Ureter (tissue), 1 donor: ENCODE results near the gene FRK. TPM values are rescaled to one million over a fixed set of nuclear protein-coding genes. Genes with fewer than 3 reads are reported as not detected.
"Not testable (repeated sequence)": the region's sequence is repeated elsewhere in the genome, so short reads cannot be mapped to it uniquely, and the experiment has no call there.

Experiments
- DNase-seq: peaks from one replicate; pipeline ENCODE4 v3.0.0-alpha.2; 2020; ENCODE audit warnings: low spot score
- total RNA-seq: library from RNA; stranded (reverse); gene quantifications from one replicate; pipeline ENCODE4 v1.2.4, GENCODE V29; 2023
- donor health status: DM: yes; HTN: yes; CAD: no.

Gene FRK, protein sequence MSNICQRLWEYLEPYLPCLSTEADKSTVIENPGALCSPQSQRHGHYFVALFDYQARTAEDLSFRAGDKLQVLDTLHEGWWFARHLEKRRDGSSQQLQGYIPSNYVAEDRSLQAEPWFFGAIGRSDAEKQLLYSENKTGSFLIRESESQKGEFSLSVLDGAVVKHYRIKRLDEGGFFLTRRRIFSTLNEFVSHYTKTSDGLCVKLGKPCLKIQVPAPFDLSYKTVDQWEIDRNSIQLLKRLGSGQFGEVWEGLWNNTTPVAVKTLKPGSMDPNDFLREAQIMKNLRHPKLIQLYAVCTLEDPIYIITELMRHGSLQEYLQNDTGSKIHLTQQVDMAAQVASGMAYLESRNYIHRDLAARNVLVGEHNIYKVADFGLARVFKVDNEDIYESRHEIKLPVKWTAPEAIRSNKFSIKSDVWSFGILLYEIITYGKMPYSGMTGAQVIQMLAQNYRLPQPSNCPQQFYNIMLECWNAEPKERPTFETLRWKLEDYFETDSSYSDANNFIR
- total RNA-seq = 11.5 TPM

DNA sequence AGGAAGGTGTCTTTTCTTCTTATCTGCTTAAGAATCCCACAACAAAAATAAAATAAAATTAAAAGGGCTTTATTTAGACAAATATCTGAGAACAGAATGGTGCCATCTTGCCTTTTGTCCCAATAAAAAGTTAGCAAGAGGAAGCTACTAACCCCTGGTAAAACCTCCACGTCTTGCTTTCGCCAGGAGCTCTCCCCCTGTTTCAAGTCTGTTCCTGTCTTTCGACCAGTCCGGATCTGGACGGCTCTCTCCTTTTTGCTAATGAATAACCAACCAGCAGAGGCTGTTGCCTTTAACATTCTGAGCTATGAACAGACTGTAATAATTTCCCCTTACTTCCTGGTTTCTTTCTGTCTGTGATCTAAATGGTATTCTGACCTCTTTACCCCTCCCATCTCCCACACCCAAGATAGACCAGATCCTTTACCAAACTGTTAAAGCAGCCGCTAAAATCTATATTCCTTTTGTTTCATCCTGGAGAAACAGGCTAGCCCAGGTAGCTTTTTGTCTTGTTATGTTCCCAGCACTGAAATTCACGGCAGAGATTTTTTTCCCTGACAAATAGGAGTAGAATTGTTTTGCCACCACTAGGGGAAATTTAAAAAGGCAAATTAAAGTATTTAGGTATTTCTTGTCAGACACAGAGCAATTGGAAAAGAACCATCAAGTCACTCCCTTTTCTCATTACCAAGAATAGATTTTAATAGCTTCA, at the start of gene FRK:
Gene FRK (minus strand): TSS at position 320 of the 712 bp plus-strand sequence. CDS start 580 bp downstream, outside the sequence.
- DNase-seq = peak; percentile 74

DNA sequence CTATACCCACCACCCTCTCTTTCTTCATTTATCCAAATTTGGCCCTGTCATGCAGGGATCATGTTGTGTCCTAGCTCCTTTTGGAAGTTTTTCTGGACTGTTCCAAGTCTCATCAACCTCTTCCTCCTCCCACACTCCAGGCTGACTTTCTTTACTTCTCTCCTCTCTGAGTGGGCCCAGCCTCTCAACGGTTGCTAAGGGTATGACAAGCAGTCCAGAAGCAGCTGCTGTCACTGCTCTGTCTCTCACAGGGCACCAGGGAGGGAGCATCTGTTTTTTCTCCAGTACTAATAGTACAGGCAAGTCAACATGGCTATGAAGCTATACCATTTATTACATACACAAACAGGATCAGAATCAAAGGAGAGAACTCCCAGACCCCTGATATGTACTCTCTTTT, 48.1 kb upstream of the FRK start:
- DNase-seq = no peak

DNA sequence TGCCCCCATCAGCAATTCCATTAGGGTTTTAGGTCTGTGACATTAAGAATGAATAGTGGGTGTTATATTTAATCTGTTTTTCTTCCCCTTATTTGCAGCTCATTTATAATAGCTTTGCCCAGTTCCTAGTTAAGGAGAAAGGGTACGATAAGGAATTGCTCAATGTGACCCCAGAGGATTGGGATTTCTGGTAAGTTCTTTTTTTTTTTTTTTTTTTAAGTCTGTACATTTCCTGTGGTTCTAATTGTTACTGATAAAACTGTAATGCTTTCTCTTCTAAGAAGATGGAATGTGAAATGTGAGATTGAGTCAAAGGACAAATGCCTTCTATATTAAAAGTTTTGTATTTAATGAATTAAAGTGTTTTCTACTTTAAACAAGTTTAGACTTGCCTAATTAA, 45.5 kb upstream of the FRK start:
- no peak for DNase-seq

DNA sequence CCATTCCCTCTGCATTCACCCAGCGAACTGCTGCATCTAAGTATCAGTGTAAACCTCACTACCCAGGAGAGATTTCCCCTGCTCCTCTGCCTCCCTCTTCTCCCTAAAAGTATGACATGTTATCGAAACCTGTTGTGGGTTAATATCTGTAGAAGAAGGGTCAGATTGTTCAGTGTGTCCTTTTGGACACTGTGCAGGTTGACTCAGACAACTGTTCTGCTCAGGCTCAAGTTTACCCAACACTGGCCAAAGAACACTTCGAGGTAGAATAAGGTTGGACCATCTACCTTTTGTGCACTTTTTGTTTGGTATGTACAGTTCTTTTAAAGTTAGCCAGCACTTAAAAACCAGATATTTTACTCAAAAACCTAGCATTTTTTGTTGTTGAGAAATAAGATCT, 44.6 kb upstream of the FRK start:
- no peak for DNase-seq

DNA sequence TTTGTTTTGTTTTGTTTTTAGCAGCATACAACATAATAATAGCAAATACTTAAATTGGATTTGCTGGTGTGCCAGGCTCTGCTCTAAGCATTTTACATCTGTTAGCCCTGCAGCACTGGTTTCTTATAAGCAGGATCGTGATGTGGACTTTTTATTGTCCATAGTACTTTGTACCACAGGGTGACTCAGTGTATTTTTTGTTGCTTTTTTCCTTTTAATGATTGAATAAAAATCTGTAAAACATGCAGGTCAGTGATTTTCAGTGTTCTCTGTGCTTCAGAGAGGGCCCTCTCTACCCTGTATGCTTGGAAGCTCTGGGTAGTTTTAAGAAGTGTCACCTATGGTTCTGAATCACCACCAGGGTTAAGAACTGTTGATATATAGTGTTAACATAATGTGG, 43.9 kb upstream of the FRK start:
- DNase-seq = no peak

DNA sequence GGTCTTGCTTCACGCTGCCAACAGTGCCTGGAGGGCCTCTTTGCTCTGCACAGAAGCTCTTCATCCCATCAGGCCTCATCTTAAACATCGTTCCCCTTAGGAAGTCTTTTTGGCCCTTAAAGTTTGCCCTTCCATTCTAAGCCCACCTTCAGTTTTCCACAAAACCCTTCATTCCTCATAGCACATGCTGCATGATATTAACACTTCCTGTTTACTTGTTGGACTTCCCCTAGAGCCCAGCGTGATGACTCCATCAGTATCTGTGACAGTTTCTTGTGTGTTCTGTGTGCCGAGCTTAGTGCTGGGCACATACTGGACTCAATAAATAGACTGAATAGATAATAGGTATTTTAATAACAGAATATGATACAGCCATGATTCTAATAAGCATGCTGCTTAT, 42.2 kb upstream of the FRK start:
- no peak for DNase-seq

DNA sequence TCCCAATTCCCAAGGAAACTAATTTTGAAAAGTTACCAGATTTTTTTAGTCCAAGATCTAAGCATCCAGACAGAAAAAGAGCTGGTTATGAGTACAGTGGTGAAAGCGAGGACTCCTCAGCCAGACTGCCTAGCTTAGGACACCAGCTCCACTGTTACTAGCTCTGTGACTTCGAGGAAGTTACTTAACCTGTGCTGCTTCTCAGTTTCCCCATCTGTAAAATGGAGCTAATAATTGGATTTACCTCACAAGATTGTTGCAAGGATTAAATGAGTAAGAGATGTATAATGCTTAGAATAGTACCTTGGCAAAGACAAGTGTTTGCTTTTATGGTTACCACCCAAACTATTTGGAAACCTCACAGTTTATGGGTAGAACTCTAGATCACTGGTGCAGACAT, 41.1 kb upstream of the FRK start:
- no peak for DNase-seq

DNA sequence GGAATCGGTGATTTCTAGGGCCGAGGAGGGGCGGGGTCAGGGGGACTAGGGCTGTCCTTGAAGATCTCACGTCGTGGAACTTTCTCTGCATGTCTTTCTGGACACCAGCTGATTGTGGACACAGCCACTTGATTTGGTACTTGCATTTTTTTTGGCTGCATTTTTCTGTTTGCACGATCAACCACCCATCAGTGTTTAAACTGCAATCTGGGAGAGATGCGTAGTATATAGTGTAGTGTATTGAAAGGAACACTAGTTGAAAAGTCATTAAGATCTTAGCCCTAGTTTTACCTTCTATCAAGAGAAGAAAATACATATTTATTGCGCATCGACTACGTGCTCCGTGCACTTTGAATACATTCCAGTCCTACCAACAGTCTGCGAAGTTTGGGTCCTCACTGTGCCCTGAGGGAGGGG, 40.6 kb upstream of the FRK start:
- DNase-seq = no peak

DNA sequence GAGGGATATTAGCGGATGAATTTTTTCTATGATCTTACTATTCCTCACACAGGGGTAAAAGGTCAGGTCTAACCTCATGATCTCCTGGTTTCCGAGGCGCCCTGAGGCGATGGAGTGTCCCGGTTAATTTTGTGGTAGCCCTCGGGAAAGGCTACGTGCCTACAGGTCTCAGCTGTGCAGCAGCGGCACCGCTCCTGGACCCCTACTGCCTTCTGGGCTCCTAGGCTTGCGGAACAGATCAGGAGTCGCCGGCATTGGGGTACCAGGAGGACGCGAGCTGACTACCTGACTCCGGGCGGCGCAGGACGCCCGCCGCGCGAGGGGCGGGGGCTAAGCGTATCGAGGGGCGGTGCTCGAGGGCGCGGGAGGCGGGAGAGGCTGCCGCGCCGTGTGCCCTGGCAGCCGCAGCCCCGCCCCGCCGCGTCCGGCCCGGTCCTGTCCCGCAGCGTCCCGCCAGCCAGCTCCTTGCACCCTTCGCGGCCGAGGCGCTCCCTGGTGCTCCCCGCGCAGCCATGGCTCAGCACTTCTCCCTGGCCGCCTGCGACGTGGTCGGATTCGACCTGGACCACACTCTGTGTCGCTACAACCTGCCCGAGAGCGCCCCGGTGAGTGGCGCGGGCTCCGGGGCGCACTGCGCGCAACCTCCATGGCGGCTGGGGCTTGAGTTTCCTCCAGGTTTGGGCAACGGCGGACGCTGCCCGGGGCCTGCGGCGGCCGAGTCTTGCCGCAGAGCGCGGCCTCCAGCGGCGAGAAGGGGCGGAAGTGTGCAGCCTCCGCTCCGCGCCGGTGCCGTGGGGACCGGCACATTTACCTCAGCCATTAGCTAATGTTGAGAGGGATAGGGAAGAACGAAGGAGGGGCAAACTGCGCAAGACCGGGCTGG, 40.0 kb upstream of the FRK start, which contains the start of gene NT5DC1:
Gene NT5DC1 (plus strand): TSS at position 435 of the 883 bp plus-strand sequence. CDS start 78 bp downstream, at position 513.
- DNase-seq = peak; percentile 88

DNA sequence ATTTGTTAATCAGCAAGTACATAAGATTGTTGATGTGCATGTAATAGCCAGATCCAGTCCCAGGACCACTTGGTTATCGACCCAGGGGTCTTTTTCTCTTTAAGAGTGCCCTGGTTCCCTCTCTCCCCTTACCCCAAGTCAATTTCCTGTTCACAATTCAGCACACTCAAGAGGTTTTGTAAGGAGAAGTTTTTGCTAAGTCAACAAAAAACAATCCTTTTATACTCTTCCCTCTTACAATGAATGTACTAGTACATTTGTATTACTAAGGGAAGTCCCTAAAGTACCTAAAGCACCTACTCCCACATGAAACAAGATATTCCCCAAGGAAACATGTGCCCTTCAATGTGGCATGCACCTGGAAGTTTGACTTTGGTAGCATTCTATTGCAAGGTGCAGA, 38.3 kb upstream of the FRK start:
- DNase-seq = no peak

DNA sequence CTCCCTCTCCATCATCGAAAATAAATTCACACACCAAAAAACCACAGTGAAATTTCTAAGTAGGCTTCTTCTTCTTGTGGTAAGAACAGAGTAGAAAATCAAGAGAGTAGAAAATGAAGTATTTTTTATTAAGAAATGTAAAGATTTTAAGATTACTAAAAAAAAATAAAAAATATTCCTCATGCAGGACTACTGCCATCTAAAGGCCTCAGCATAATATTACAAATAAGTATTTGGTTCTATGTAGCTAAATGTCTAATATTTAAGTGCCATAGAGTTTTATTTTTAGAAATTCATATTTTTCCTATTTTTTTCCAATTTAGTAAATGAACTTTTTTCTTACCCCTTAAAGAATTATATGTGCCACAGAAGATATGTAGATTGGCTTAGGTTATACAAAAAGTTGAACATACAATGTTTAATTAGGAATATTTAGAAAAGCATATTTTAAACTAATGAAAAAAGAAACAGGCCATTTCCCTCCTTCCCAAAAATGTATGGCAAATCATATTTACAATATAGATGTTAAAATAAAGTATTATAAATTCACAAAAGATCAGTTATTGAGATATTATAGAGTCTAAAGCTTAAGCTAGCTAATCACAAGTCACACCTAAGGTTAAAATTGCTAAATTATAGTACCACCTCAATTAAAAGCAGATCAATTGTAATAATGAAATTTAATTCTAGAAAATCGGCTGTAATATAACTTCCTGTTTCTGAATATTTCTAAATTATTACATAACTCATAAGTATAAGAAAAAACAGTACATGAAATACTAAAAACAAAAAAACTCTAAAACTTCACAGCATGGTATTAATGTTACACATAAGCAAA, 36.5 kb upstream of the FRK start:
- no peak for DNase-seq

DNA sequence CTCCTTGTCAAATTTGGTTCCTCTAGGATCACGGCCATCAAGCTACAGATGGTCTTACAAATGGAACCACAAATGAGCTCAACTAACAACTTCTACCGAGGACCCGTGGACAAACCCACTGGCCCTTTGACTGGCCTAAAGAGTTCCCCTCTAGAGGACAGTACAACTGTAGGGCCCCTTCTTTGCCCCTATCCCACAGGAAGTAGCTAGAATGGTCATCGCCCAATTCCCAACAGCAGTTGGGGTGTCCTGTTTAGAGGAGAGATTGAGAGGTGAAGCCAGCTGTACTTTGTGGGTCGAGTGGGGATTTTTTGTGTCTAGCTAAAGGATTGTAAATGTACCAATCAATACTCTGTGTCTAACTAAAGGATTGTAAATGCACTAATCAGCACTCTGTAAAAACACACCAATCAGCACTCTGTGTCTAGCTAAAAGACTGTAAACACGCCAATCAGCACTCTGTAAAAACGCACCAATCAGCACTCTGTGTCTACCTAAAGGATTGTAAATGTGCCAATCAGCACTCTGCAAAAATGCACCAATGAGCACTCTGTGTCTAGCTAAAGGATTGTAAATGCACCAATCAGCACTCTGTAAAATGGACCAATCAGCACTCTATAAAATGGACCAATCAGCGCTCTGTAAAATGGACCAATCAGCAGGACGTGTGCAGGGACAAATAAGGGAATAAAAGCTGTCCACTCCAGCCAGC, 35.5 kb upstream of the FRK start:
- not testable (repeated sequence) for DNase-seq

DNA sequence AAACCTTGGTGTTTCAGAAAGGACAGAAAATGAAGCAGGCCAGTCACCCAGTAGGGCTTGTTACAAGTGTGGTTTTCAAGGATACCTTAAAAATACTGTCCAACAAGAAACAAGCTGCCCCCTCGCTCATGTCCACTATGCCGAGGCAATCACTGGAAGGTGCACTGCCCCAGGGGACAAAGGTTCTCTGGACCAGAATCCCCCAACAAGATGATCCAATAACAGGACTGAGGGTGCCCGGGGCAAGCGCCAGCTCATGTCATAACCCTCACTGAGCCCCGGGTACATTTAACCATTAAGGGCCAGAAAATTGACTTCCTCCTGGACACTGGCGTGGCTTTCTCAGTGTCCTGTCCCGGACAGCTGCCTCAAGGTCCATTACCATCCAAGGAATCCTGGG, 33.4 kb upstream of the FRK start:
- no peak for DNase-seq

DNA sequence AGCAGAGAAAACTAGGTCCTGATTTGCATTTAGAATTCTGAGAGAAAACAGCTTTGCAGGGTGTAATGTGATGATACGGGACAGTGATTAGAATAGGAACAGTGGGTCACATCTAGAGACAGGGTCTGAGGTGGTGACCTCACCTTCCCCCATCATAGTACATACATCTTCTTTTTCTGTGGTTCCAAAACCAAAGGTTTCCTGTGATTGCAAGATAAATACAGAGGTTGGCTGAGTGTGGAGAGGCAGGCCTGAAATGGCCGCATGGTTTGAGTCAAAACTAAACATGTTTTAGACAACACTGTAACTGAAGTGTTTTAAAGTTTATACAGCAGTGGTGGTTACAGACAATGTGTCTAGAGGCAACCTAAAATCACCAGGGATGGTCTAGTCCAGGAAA, 29.6 kb upstream of the FRK start:
- DNase-seq = no peak

DNA sequence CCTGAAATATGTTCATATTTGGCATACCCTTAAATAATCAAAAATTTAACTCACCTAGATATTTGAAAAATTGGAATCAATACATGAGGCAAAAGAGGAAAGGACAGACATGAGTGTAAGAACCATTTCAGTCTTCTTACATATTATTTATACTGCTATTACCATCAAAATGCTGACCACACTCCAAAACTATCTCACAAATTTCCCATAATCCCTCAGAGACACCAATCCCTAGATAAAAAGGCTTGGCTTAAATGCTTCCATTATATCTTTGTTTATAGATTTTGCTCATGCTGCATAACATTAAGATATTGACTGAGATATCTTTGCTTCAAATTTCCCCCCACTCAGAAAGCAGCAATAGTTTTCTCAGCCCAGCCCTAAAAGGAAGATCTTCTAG, 28.3 kb upstream of the FRK start:
- no peak for DNase-seq

DNA sequence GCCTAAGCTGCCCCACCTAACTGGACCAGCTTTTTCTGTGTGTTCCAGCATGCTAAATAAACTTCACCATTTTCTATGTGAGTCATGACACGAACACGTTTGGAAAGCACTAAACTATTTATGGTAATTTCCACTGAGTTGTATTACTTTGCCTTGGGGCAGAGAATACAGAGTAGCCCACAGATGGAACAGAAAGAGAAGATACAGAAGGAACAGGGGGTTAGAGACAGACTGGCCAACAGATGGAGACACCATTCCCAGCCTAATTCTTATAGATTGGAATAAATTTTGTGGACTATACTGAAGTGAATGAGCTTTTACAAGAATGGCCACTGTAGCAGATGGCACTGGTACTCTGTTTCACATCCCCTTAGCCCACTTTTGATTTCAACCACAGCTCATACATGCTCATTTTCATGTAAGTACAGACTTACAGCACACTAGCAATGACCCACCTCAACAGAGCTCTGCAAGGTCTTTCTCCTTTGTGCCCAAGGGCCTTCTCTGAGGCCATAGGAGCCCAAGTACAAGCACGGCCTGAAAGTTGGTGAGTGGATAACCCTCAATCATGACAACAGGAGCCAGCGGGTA, 26.8 kb upstream of the FRK start:
- DNase-seq = no peak

DNA sequence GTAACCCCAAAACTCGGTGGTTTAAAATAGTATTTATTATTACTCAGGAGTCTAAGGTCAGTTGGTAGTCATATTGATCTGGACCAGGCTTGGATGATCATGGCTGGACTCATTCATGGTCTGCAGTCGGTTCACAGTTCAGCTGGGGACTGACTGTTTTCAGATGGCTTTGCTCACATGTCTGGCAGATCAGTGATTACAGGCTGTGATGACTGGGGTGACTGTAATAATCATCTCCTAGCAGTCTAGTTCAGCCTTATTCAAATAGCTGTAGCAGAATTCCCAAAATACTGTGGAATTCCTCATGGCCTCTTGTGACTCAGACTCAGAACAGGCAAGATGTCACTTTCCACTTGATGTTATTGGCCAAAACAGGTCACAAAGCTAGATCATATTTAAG, 23.6 kb upstream of the FRK start:
- DNase-seq = no peak

DNA sequence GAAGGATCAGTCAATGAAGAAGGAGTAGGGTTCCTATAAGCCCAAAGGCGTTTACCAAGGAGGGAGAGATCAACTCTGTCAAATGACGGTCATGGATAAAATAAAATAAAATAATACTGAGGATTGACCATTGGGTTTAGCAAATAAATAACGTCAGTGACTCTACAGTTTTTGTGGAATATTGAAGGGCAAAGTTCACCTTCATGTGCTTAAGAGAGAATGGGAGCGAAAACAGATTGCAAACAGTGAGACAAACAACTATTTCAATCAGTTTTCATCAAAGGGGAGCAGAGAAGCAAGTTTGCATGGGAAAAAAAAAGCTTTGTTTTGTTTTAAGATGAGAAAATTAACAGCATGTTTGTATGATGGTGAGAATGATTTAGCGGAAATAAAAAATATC, 22.4 kb upstream of the FRK start:
- DNase-seq = no peak

DNA sequence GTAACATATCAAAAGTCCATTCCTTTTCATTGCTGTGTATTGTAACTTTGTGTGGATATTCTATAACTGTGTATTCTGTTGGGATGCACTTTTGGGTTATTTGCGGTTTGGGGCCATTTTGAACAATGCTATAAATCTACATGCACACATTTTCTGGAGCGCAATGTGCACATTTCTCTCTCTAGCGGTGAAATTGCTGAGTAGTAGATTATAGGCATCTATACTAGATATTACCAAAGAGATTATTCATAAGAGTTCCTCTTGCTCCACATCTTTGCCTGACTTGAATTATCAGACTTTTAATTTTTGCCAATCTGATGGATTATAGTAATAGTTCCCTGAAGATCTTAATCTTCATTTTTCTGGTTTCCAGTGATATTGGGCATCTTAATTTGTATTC, 18.3 kb upstream of the FRK start:
- DNase-seq = no peak

DNA sequence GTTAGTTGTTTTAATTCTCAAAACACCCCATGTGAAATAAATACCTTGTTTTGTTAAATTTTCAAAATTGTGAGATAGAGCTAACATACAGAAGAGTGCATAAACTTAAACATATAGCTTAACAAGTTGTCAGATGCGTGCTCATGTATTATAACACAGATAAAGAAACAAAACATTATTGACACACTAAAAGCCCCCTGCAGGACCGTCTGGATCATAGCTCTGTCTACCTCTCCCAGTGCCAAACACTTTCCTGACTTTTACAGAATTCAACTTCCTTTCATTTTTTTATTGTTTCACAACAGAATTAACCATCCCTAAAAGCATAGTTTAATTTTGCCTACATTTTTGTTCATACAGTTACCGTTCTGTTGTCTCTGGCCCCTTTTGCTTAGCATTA, 17.8 kb upstream of the FRK start:
- DNase-seq = no peak
